ENCODE measurements around the gene CCL5.

The CCL5 gene

GRCh38 chr17:35879773-35880654, at the start of gene CCL5:
TSS of gene CCL5 (minus strand) at chr17:35880360.
- FAIRE-seq: no peak

- no peak for FAIRE-seq
These were observed 47.6 kb upstream of the CCL5 start for GRCh38 chr17:35927714-35928113.

DNA sequence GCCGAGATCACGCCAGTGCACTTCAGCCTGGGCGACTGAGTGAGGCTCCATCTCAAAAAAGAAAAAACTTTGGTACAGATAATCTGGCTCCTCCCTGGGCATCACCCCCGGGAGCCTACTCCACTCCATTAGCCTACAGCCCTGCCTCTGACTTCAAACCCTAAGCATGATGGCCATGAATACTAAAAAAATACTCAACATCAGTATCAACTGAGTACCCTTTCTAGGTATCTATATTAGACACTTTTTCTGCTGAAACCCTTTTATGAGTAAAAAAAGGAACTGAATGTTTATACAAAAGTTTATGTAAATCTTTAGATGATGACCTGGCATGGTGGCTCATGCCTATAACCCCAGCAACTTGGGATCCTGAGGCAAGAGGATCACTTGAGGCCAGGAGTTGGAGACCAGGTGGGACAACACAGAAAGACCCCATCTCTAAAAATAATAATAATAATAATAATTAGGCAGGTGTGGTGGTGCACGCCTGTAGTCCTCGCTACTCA, 43.5 kb upstream of the CCL5 start:
- no peak for FAIRE-seq

DNA sequence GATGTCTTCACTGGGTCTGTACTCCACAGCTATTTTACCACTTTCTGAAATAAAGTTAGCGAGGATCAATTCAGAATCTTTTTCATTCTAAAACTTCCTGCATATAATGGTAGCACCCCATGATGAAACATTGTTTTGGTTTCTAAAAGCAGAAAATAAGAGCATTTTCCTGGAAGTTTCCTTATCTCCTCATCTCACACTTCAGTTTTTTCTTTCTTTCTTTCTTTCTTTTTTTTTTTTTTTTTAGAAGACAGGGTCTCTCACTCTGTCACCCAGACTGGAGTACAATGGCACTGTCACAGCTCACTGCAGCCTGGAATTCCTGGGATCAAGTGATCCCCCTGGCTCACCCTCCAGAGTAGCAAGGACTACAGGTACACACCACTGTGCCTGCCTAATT, 40.1 kb upstream of the CCL5 start:
- FAIRE-seq: no peak

DNA sequence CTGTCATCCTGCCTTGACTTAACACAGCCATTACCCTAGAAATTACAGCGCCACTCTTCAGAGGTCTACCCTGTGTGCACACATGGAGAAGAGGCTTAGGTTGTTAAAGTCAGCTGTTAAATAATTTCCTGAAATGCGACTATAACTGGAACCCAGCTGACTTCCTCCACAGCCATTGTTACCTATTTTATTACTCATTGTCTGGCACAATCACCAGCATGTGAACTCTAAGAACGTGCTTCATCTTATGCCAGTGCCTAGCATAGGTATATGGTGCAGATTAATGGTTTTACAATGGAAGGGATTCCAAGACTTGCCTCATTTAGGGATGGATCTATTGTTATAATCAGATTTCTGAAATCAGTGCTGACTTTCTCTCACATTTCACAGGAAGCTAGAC, 38.5 kb upstream of the CCL5 start:
- FAIRE-seq: no peak

- FAIRE-seq: no peak
These were observed 37.5 kb upstream of the CCL5 start for GRCh38 chr17:35917519-35918213.

DNA sequence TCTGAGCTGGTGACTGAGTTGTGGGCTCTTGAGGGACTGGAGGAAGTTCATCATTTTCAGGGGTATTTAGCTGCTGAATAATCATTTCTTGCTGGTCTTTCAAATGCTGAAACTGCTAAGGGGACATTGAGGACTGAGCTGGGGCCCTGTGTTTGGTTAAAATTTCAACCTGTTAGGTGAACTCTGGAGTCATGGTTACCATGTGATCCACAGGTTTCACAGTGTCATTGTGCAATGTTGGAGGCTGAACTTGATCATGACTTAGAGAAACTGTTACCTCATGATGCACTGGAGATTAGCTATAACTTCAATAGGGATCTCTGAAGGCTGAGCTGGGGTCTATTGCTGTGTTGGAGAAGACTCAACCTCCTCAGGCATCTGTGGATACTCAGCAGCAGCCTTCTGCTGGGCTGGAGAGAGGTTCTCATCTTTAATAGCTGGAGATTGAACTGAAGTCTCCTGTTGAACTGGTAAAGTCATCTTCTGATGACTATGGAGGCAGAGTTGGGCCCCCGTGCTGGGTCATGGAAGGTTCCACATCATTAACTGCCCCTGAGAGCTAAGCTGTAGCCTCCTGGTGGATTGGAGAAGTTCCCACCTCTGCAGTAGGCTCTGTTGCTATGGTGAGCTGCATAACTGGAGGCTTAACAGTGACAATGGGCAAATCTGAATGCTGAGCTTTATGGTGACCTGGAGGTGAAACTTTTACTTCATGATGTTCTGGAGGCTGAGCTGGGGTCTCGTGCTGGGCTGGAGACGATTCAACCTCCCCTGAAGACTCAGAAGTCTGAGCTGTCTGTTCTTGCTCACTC, 35.2 kb upstream of the CCL5 start:
- no peak for FAIRE-seq

DNA sequence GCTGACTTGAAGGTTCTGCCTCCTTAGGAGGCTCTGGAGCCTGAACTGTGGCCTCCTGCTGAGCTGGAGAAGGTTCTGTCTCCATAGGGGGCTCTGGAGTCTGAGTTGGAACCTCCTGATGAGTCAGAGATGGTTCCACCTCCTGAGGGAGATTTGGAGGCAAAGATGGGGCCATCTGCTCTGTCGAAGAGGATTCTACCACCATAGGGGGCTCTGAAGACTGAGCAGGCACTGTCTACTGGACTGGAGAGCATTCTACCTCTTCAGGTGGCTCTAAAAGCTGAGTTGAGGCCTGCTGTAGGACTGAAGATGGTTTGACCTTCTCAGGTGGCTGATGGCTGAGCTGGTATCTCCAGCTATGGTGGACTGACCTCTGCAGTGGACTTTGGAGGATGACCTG, 34.2 kb upstream of the CCL5 start:
- no peak for FAIRE-seq

DNA sequence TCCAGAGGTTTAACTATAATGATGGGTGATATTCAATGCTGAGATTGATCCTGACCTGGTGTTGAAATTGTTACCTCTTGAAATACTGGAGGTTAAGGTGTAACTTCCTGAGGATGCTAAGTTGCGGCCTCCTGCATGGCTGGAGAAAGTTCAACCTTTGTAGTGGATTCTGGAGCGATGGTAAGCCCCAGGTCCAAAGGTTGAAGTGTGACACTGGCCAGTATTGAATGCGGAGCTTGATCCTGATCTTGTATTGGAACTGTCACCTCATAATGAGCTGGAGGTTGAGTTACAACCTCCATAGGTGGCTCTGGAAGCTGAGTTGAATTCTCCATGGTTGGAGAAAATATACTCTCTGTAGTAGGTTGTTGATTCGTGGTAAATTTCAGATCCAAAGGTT, 33.4 kb upstream of the CCL5 start:
- no peak for FAIRE-seq

- no peak for FAIRE-seq
These were observed 32.8 kb upstream of the CCL5 start for GRCh38 chr17:35912942-35913341.

DNA sequence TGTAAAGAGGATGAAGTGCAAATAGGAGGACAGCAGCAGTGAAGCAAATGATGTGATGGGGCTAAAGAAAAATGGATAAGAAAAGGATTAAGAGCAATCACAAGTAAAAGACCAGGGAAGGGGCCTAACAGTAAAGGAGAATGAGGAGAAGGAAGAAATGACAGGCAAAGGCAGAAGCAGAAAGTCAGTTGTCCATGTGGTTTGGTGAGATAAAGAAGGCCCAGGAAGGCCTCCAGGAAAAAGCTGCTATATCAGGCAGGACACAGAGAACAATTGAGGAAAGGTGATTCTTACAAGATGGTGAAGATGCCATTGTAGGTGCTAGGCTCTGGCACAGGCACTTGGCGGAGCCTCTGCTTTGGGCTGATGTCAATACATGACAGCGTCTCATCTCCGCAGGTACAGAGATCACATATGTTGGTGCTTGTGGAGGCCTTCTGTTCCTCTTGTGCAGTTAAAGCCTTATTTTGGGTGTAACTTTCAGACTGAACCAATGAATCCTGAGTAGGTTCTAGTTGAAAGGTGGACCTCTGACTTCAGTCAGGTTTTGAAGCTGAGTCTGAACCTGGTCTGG, 32.3 kb upstream of the CCL5 start:
- no peak for FAIRE-seq

DNA sequence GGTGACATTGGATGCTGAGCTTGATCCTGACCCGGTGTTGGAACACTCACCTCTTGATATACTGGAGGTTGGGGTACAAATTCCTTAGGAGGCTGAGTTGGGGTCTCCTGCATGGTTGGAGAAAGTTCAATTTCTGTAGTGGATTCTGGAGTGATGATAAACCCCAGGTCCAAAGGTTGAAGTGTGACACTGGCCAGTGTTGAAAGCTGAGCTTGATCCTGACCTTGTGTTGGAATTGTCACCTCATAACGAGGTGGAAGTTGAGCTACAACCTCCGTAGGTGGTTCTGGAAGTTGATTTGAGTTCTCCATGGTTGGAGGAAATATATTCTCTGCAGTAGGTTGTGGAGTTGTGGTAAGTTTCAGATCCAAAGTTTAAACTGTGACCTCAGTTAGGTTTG, 29.2 kb upstream of the CCL5 start:
- no peak for FAIRE-seq

- FAIRE-seq: no peak
These were observed 27.5 kb upstream of the CCL5 start for GRCh38 chr17:35907691-35908090.

GRCh38 chr17:35906926-35907637, 26.9 kb upstream of the CCL5 start:
- no peak for FAIRE-seq

DNA sequence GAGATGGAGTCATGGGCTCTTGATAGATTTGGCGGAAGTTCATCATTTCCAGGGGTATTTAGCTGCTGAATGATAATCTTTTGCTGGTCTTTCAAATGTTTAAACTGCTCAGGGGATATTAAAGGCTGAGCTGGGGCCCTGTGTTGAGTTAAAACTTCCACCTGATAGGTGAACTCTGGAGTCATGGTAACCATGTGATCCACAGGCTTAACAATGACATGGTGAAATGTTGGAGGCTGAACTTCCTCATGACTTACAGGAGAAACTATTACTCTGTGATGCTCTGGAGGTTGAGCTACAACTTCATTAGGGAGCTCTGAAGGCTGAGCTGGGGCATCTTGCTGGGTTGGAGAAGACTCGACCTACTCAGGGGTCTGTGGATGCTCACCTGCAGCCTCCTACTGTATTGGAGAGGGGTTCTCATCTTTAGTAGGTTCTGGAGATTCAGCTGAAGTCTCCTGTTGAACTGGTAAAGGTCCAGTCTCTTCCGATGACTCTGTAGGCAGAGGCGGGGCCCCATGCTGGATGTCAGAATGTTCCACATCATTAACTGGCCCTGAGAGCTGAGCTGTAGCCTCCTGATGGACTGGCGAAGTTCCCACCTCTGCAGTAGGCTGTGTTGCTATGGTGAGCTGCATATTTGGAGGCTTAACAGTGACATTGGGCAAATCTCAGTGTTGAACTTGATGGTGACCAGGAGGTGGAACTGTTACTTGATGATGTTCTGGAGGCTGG, 26.2 kb upstream of the CCL5 start:
- FAIRE-seq: no peak

DNA sequence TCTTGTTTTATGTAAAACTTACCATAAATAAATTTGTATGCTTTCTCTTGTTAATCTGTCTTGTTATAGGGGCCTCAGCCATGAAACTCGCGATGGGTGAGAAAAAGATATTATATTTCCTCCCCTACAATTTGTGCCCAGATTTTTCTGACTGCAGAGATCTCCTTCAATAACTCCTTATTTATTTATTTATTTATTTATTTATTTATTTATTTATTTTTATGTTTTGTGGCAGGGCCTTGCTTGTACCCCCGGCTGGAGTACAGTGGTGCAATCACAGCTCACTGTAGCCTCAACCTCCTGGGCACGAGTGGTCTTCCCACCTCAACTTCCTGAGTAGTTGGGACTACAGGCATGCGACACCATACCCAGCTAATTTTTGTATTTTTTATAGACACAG, 23.3 kb upstream of the CCL5 start:
- FAIRE-seq: no peak

GRCh38 chr17:35901631-35902175, 21.5 kb upstream of the CCL5 start:
- FAIRE-seq: no peak

- FAIRE-seq: no peak
These were observed 20.7 kb upstream of the CCL5 start for GRCh38 chr17:35900708-35901480.

- no peak for FAIRE-seq
These were observed 20.1 kb upstream of the CCL5 start for GRCh38 chr17:35900280-35900679.

Data from colon (tissue), 2 donors.